HT1080 (cell line): ENCODE measurements around the gene SELENOV. TPM values are rescaled to one million over a fixed set of nuclear protein-coding genes. Genes with fewer than 3 reads are reported as not detected.

ENCODE experiments used
- DNase-seq: peaks from one replicate; pipeline ENCODE4 v3.0.0-alpha.2; 2015; ENCODE audit warnings: low read depth
- total RNA-seq: library from RNA; depleted of rRNA; stranded (reverse); fragments of >200 nt; shearing (Covaris generic); gene quantifications from 2 replicates; pipeline ENCODE4 v1.2.3, GENCODE V29; 2014

Gene SELENOV
- total RNA-seq, 1 experiment from 2014 or later: not detected

GRCh38 chr19:39492225-39492624 is 22.7 kb upstream of the SELENOV start:
- DNase-seq: no peak

DNA sequence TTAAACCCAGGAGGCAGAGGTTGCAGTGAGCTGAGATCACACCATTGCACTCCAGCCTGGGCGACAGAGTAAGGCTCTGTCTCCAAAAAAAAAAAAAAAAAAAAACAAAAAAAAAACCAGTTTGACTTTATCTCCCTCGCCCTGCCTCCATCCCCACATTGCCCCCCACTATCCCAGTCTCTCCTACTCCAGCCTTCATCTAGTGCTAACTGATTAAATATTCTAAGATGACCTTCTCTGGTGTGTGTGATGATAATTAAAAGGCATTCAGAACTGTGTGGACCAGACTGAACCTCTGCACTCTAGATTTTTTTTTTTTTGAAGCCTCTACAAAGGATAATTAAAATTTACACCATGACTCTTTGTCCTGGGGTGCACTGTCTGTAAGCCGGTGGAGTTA is 22.2 kb upstream of the SELENOV start:
- DNase-seq: no peak

GRCh38 chr19:39494661-39495060 is 20.3 kb upstream of the SELENOV start:
- no peak for DNase-seq

DNA sequence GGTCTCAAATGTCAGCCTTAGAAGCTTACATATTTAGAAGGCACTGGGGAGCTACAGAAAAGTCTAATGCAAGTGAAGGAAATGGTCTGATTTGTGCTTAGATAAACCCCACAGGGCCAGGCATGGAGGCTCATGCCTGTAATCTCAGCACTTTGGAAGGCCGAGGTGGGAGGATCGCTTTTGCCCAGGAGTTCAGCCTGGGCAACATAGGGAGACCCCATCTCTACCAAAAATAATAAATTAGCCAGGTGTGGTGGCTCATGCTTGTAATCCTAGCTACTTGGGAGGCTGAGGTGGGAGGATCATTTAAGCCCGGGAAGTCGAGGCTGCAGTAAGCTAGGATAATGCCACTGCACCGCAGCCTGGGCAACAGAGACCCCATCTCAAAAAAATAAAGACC is 18.9 kb upstream of the SELENOV start:
- DNase-seq: no peak

GRCh38 chr19:39497701-39497995 is 17.3 kb upstream of the SELENOV start:
- no peak for DNase-seq

- DNase-seq: peak; percentile 31
These were observed 16.7 kb upstream of the SELENOV start for GRCh38 chr19:39497996-39498797.

GRCh38 chr19:39498798-39499642 is 15.9 kb upstream of the SELENOV start, which contains the start of gene DLL3:
TSS of gene DLL3 (plus strand) at chr19:39498947. CDS start at chr19:39498975, 28 bp downstream.
- DNase-seq: no peak

- no peak for DNase-seq
These were observed 15.0 kb upstream of the SELENOV start for GRCh38 chr19:39499932-39500331.

GRCh38 chr19:39500543-39500942 is 14.4 kb upstream of the SELENOV start:
- DNase-seq: no peak

GRCh38 chr19:39501340-39501739 is 13.6 kb upstream of the SELENOV start:
- no peak for DNase-seq

- DNase-seq: peak; percentile 14
These were observed 12.1 kb upstream of the SELENOV start for GRCh38 chr19:39502640-39503417.

- no peak for DNase-seq
These were observed 8.4 kb upstream of the SELENOV start for GRCh38 chr19:39506598-39506943.

- DNase-seq: peak; percentile 51
These were observed 7.8 kb upstream of the SELENOV start for GRCh38 chr19:39506944-39507714.

- no peak for DNase-seq
These were observed 7.1 kb upstream of the SELENOV start for GRCh38 chr19:39507715-39508364.

- DNase-seq: no peak
These were observed 6.3 kb upstream of the SELENOV start for GRCh38 chr19:39508629-39509028.

GRCh38 chr19:39509233-39509632 is 5.7 kb upstream of the SELENOV start:
- DNase-seq: no peak

DNA sequence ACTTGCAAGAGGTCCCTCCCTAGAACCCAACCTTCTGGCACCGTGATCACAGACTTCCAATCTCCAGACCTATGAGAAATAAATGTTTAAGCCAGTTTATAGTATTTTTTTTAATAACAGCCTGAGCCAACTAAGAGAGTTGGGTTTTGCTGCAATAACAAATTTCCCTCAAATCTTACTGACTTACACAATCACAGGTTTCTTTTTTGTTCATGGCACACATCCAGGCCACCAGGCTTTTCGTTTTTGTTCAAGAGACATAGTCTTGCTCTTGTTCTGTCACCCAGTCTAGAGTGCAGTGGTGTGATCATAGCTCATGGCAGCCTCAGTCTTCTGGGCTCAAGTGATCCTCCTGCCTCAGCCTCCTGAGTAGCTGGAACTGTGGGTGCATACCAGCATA is 2.0 kb upstream of the SELENOV start:
- DNase-seq: no peak

DNA sequence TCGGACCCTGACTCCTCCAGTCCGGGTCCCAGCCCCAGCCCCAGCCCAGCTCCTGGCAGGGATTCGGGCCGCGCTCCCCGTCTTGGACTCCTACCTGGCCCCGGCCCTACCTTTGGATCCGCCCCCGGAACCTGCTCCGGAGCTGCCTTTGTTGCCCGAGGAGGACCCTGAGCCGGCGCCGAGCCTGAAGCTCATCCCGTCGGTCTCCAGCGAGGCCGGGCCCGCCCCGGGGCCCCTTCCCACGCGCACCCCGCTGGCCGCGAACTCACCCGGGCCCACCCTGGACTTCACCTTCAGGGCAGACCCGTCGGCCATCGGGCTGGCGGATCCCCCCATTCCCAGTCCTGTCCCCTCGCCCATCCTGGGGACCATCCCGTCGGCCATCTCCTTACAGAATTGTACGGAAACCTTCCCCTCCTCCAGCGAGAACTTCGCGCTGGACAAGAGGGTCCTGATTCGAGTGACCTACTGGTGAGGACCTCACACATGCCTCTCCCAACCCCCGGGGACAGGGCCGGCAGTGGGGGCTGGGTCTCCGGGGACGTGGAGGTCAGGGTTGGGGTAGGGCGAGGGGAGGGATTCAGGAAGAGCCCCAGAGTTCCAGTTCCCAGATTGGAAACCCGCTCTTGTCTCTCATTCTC is 732 bp downstream of the SELENOV start:
- no peak for DNase-seq

DNA sequence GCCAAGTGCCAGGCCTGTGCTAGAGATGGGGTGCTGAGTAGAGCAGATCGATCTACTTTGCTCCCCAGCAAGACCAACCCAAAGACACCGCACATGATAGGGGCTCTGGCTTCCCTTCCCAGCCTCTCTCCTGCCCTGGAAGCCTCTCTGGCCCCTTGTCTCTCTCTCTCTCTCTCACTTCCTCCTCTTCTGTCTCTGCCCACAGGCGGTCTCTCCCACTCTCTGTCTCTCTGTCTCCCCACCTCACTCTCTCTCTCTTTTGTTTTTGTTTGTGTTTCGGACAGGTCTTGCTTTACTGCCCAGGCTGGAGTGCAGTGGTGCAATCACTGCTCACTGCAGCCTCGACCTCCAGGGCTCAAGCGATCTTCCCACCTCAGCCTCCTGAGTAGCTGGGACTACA is 1.3 kb downstream of the SELENOV start:
- no peak for DNase-seq

GRCh38 chr19:39517432-39517831 is 2.5 kb downstream of the SELENOV start:
- DNase-seq: no peak
